Measurements from ENCODE around the gene PDGFC.

Gene PDGFC

DNA sequence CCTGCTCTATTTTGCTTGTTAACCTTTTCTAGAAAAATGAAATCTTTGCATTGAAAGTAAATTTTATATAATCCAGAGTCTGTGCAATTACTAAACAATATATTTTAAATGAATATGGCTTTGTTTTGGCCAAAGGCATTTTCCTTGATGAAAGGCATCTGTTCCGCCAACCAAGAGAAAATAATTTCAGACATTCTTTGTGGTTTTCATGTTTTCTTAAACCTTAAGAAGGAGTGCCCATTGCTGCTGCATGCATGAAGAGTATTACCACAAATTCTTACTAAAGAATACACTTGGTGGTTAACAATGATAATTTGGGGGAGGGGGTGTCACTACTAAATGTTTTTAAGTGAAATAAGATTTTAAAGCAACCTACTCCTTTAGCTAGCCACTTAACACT is 2.7 kb upstream of the PDGFC start:
- no peak for DNase-seq (ENCODE audit: low read depth)

DNA sequence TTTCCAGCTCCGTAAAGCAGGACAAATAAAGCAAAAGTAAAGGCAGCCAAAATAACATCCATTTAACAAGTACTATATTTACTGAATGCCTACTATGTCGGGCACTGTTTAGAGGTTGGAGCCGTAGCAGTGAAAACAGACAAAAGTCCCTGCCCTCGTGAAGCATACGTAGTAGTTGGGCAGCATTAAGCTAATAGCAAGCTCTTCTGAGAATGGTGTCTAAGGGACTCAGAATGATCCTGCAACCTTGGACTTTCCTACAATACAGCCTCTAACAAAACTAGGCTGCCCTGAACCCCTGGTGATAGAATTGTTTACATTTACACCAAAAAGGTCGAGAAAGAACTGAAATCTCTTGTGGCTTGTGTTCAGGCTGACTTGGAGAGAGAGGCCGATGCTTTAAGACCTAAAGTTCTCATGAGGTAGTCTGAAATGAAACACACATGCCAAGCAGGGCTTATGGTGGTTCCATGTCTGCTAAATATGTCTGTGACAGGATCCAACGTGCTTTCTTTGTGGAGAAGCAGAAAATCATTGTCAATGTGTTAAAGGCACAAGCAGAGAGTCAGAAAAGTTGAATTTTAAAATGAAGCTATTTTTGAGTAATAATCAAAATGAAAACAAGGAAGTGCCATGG is 898 bp upstream of the PDGFC start:
- DNase-seq (ENCODE audit: low read depth) = no peak

DNA sequence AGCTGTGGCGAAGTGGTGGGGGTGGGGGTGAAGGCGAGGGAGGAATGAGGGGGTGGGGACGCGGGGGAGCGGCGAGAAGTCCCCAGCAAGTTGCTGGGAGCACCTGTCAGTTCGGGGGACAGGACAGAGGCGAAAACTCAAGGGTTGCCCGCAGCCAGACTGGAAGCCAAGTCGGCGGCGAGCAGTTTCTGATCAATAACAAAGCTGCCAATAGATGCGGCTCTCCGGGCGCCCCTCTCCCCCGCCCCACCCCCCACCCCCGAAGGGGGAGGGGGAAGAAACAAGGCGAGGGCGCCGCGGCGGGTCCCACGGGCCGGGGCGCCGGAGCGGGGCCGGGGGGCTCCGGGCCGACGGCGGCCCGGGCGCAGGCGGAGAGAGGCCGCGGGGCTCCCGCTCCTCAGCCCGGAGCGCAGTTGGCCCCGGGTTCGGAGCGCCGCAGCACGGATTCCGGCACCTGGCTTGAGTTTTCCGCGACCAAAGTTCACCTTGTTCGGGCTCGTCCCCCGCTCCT is 379 bp downstream of the PDGFC start:
- no peak for DNase-seq (ENCODE audit: low read depth)

DNA sequence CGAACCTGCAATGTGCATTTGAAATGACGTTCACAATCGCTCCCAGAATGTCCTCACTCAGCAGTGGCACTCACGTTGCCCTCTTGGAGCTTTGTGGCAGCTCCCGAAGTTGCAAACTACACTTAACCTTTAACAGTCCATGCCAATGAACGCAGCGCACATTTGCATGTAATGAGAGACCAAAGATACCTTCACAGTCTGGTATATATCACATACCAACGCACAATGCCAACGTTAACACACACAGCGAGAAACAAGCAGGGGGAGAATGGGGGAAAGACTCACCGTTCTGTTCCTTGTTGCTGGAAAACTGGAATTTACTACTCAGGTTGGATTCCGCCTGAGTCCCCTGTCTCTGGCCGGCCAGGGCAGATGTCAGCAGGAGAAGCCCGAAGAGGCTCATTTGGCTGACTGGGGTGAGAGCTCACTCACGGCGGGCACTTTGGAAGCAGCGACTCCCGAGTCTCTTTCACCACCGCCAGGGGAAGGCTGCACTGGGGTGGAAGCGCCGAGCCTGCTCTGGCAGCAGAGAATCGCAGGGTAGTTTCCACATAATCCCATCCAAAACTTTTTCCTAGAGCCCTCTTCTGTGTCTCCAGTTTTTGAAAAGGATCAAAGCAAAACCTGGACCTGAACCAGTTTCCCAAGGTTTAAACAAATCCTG is 966 bp downstream of the PDGFC start:
- no peak for DNase-seq (ENCODE audit: low read depth)

DNA sequence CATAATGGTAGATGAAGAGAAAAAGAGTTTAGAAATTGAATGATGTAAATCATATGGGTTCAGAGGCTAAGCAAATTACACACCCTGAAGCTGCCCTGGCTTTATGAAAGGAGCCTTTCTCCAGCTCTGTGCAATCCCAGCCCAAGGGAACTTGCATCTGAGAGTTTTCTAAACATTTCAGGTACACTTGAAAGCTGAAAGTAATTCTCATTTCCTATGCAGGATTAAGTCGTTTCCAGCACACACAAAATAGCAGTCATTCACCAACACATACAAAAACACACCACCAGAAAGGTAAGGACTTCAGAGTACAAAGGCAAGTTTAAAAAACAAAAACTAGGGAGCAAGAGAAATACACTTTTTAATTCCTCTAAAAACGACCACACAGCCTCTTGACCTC is 1.7 kb downstream of the PDGFC start:
- DNase-seq (ENCODE audit: low read depth) = no peak

DNA sequence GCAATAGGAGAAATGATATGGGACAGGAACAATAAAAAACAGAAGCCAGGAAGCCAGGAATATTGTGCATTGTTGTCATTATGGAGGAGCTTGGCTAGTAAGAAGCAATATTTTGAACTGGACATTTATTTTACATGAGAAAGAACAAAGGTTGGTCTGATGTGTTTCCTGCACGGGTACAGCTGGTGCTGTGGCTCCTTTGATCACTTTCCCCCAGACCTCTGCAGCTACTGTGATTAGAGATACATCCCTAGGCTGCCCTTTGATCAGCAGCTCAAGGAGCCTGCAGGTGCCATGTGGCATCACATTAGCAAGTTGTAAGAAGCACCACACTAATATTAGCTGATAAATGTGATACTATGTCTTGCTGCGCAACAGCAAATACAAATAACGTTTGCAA is 2.5 kb downstream of the PDGFC start:
- no peak for DNase-seq (ENCODE audit: low read depth)

DNA sequence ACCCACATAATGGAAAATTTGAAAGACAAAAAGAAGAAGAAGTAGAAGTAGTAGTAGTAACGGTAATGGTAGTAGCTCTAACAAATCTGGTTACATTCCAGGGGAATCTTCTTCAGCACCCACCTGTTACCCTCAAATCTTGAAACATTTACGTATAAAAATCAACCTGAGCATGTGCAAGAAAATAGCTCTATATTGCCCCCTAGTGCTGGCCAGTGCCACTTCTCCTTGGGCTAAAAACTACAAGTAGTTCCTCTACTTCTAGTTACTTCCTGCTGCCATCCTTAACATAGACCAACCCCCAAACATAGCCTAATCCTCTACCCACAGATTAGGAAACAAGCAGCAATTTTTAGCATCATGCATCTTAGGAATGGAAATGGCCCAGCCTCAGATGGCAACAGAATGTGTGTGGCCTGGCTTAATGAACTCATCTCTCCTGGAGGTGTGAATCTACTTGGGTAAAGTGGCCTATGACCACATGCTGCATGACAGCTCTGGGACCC is 3.1 kb downstream of the PDGFC start:
- DNase-seq (ENCODE audit: low read depth) = peak; percentile 71

DNA sequence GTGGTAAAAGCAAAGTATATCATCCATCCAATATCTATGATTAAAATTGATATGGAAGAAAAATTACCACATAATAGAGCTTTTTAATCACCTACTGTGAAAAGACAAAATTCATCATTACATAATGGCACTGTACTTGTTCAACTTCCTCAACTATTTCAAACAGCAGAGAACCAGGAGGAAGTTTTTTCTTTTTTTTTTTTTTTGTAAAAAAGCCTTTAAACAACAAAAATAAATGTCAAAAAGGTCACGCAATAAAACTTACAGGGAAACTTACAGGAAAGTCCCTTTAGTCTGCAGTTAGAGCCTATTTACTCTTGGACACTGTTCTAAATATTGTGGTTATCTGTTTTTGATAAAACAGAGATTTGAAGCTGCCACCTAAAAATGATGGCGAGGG is 4.8 kb downstream of the PDGFC start:
- no peak for DNase-seq (ENCODE audit: low read depth)

DNA sequence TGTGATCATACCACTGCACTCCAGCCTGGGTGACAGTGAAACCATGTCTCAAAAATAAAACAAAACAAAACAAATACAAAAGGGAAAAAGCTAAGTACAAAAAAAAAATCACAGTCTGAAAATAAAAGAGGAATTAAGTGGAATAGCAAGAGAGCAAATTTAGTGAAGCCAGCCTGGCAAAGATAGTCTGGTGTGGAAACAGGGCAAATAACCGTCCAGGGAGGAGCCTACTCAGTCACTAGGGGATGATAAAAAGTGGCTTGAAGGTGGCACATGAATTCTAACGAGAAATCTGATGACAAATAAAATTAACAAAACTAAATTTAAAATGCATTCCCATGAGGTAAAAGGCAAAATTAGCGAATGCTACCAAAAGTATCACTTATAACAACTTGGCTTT is 8.2 kb downstream of the PDGFC start:
- DNase-seq (ENCODE audit: low read depth) = no peak

DNA sequence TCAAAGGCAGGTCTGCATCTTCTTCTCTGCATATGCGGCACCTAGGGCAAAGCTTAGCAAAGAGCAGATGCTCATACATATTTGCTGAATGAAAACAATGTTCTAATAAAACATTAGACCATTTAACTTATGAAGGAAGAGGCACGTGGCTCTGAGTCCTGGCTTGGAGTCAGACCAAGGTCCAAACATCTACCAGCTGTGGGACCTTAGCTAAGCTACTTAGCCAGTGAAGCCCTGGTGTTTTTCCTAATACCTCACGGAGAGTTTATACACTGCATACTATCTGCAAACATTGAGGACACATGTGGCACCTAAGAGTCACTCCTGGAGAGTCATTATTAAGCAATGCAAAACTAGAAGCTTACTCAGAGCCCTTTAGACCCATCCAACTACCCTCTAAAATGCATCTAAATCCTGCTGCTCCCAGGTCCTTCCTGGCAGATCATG is 9.0 kb downstream of the PDGFC start:
- DNase-seq (ENCODE audit: low read depth) = peak; percentile 90

DNA sequence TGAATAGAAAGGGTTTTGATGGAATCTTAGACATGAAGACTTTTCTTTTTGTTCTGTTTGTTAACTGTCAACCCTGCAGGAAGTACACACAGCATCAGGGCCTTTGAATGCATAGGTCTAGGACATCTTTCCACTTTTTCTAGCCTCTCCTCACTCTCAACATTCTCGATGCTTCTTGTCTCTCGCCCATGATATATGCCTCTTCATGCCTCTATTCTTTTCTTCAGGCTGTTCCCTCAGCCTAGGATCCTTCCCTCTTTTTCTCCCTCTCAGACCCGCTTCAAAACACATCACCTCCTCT is 9.6 kb downstream of the PDGFC start:
- DNase-seq (ENCODE audit: low read depth) = no peak

DNA sequence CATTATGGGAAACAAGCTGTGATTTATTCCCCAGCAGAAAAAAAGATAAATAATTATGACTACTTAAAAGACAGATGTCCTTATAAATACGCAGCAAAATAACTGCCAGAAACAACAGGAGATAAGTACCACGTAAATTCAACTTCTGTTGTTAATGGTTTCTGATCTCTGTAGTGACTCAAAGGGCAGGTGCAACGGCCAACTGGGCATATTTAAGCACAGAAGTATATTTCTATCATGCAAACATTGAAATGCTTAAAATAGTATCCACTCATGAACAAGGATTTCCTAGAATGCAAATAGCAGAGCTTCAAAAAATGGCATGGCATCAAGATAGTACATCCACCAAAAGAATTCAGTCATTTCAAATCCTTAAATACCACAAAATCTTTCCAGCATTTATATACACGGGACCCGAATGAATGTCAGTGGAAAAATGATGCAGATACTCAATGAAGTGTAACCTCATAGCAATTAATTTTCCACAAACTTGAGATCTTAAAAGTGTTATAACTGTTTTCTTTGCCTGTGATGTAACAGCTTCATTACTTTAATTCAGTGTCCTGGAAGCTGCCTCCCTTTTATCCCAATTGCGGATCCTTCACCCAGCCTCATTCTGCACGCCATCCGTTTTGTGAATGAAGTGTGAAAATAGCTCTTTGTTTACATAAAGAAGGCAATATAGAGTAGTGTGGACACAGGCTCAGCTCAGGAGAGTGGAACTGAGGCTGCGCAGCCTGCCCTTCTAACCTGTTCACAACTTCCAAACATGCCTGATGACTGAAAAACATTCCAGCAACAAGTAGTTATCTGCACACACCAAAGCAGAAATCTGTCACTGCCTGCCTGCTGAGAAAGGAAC is 10.2 kb downstream of the PDGFC start:
- no peak for DNase-seq (ENCODE audit: low read depth)

DNA sequence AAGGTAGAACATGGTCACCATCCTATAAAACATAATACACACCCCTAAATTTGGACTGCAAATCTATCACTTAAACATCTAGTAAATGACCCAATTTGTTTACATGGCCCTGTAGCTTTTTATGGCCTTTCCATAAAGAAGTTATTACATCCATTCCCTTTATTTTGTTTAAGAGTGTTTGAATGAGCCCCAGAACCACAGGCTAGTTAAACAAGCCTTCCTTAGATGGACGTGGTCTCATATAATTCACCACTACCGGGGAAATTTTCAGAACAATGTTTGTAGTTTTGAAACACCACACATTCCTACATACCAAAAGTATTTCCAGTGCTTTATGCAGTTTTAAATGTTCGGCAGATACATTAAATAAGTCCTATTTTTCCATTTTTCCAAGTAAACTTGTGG is 12.3 kb downstream of the PDGFC start:
- DNase-seq (ENCODE audit: low read depth) = peak; percentile 65

DNA sequence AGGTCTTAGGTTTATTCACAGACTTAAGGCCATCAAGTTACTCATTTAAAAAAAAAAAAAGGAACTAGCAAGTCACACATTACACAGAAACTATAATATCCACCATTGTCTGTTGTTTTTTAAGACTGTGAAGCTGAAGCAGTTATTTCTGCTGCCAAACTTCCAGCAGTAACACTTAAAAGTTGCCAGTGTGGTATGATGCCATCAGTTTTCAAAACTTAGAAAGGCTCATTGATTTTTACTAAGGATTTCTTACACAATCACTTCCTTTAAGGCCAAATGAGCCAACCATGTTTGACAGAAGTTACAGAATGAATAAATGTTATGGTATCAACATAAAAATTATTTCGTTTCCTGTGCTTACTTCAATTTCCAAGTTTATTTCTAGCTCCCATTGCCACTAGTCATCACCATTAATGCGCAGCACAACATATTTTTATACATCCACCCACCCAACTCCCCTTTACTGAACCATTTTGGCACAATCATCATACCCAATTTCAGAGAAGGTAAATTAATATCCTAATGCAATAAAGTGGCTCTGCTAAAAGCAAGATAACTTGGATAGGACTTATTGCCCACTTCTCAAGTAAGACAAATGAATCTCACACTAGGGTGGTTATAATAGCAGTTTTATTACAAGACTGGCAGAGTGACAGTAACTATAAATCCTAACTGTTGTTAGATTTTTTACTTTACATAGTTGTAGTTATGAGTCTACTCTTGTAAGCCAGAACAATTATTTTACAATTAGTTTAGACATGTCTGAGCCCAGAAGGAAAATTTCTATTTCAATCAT is 13.1 kb downstream of the PDGFC start:
- no peak for DNase-seq (ENCODE audit: low read depth)

DNA sequence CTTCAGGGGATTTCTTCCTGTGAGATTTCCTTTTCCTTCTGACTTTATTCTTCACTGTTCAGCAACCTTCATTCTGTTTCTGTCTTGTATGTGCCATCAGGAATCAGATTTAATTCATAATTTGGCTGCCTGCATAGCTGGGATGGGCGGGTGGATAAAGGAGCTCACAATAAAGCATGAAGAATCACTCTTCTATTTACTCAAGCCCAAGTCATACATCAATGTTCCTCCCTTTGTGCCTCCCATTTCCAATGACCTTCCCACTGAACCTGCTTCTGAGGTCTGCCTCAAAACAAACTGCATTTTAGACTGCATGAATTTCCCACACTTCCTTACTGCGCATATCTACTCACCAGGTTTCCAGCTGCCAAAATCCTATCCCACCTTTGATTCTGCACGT is 14.0 kb downstream of the PDGFC start:
- no peak for DNase-seq (ENCODE audit: low read depth)

DNA sequence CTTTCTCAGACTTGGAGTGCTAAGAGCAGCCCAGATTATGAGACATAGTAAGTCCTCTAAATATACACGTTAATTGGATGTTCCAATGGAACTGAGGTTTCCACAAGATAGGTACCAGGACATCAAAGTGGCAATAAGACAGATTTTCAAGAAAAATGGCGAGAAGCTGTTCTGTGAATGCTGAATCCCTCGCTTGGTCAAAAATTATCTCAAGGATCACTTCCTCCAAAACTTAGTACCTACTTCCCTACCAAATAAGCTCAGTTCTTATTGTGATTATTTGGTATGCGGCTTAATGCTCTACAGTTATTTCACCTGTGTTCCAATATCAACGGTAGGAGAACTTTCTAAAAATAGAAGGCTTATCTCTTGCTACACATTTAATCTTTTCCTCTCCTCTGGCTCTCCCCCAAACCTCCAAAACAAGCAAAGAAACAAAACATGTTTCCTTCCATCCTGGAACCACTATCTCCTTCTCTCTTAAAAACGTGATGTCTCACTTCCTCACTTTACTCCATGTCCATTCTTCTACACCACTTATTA is 14.7 kb downstream of the PDGFC start:
- DNase-seq (ENCODE audit: low read depth) = no peak

DNA sequence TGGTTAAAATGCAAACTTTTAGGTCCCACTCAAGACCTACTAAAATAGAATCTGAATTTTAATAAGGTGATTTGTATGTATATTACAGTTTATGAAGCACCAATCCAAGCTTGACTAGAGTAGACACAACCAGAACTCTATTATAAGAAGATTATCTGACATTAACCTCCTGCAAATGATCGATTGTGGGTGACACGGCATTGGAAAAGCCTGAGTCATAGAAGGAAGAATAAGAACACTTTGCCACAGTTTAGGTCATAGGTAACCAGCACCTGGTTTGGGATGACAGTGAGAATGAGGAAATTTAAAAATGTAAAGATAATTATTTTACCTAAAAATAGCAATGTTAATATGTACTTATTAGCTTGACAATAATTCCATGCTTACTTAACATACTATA is 15.2 kb downstream of the PDGFC start:
- DNase-seq (ENCODE audit: low read depth) = no peak

DNA sequence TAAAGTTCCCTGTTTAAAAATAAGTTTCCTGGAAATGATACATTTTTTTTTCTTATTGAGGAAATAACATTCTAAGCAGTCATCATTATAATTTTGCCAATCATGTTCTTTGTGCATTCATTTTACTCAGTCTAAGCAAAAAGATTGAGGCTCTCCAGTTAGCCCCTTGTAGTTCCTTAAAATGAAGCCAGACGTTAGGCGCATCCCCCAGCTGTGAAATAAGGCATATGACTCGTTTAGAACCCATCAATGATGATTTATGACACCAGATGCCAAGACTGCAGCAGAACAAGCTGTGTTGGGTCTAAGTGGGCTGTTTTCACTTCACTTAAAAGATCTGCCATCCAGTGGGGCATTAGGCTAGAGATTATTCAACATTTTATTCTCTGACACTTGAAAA is 17.0 kb downstream of the PDGFC start:
- no peak for DNase-seq (ENCODE audit: low read depth)

DNA sequence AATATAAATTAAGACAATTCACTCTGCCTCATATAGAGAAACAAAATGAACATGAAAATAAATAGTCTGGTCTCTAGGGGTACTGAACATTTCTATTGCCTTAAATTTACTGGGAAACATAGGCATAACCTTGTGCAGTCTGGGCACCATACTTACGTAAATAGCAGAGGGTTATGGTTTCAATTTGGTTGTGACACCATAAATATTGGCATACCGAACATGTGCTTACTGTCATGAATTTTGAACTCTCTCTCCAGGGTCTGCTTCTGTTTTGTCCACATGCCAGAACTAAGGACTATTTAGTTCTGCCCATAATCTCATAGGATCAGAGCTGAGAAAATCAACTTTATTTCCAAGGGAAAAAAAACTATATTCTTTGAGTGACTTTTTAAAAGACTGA is 17.6 kb downstream of the PDGFC start:
- DNase-seq (ENCODE audit: low read depth) = no peak

DNA sequence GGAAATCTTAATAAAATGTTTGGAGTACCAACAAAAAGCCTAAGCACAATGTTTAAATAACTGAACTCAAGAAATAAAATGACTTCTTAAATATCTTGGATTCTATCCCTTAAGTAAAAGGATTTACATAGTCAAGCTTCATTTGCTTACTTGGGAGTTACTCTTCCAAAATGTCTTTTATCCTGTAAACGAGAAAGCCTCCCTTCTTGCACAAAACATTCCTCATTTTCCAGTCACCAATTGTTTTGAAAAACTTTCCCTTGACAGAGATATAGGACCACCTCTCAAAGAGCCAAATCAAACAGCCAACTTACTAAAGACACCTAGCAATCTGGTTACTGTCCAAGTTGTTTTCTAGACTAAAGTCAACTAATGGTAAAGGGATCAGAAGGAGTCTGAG is 18.6 kb downstream of the PDGFC start:
- DNase-seq (ENCODE audit: low read depth) = no peak

DNA sequence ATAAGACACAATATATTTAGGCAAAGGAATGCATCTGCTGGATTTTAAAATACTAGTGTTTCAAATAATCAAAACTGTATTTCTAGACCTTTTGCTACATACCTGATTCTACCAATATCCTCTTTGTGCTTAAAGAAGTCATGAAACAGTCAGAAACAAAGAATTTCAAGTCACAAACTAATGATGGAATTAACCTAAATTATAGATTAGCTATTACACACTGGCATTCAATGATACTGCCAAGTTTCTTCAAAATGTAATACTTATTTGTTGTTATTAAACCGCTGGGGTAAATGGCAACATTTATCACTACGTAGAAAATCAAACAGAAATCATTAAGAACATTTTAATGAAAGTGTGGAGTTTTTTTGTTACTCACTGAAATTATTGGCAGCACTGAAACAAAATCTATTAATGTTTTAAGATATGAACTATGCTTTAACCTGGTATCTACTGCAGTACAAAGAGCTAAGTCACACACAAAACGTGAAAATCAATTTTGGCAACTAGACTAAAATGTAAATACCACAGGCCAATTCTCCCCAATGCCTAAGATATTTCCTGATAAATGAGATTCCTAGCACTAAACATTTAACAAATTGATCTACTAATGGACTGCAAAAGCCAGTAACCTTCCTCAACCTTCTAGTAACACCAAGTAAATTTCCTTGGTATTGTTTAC is 19.4 kb downstream of the PDGFC start:
- no peak for DNase-seq (ENCODE audit: low read depth)

All from GM04503 (cell line).